H9 (cell line): Measurements from ENCODE around the gene ANO6. TPM values are rescaled to one million over a fixed set of nuclear protein-coding genes. Genes with fewer than 3 reads are reported as not detected.

Experiments used
- DNase-seq: peaks from one replicate; pipeline ENCODE4 v3.0.0-alpha.2; 2017
- H2AFZ ChIP-seq: one replicate; pipeline ENCODE4 v1.6.1; 2013; ENCODE audit warnings: mild to moderate bottlenecking, low read length, control low read depth, moderate library complexity
- H2AK5ac ChIP-seq: 2 replicates; pipeline ENCODE4 v1.6.1; 2013; ENCODE audit warnings: low read length, control low read depth, mixed read lengths; ENCODE audit not compliant: insufficient read length
- H2BK120ac ChIP-seq: one replicate; pipeline ENCODE4 v1.6.1; 2013; ENCODE audit warnings: low read depth, mild to moderate bottlenecking, low read length, control low read depth, inconsistent platforms; ENCODE audit not compliant: poor library complexity, severe bottlenecking
- H2BK12ac ChIP-seq: 2 replicates; pipeline ENCODE4 v1.6.1; 2013; ENCODE audit warnings: low read length, control low read depth, mixed read lengths, low read depth; ENCODE audit not compliant: insufficient read length
- H2BK15ac ChIP-seq: 2 replicates; pipeline ENCODE4 v1.6.1; 2013; ENCODE audit warnings: low read depth, low read length, control low read depth
- H2BK20ac ChIP-seq: one replicate; pipeline ENCODE4 v1.6.1; 2013; ENCODE audit warnings: low read depth, mild to moderate bottlenecking, low read length, control low read depth, inconsistent platforms; ENCODE audit not compliant: poor library complexity, severe bottlenecking
- H2BK5ac ChIP-seq: 2 replicates; pipeline ENCODE4 v1.6.1; 2013; ENCODE audit warnings: low read length, control low read depth, mixed read lengths; ENCODE audit not compliant: insufficient read length
- H3K14ac ChIP-seq: 2 replicates; pipeline ENCODE4 v1.6.1; 2013; ENCODE audit warnings: low read length, control low read depth; ENCODE audit not compliant: insufficient read depth
- H3K18ac ChIP-seq: 2 replicates; pipeline ENCODE4 v1.6.1; 2013; ENCODE audit warnings: low read depth, mild to moderate bottlenecking, mixed read lengths, low read length, control low read depth; ENCODE audit not compliant: insufficient read length
- H3K23ac ChIP-seq: 2 replicates; pipeline ENCODE4 v1.6.1; 2013; ENCODE audit warnings: low read length, control low read depth, mixed read lengths, low read depth; ENCODE audit not compliant: insufficient read length
- H3K23me2 ChIP-seq: 2 replicates; pipeline ENCODE4 v1.6.1; 2013; ENCODE audit warnings: low read depth, mild to moderate bottlenecking, mixed read lengths, low read length, control low read depth; ENCODE audit not compliant: insufficient read length, poor library complexity, severe bottlenecking
- H3K27ac ChIP-seq: 2 replicates; pipeline ENCODE4 v1.5.1; 2013; ENCODE audit warnings: low read length, control low read depth, mixed read lengths, low read depth; ENCODE audit not compliant: insufficient read length
- H3K27me3 ChIP-seq: 2 replicates; pipeline ENCODE4 v1.6.1; 2013; ENCODE audit warnings: low read length, control low read depth, inconsistent platforms; ENCODE audit not compliant: insufficient read depth
- H3K4ac ChIP-seq: 2 replicates; pipeline ENCODE4 v1.6.1; 2013; ENCODE audit warnings: low read depth, mild to moderate bottlenecking, control low read depth, inconsistent platforms, low read length, moderate library complexity
- H3K4me1 ChIP-seq: 2 replicates; pipeline ENCODE4 v1.6.1; 2013; ENCODE audit warnings: low read length, control low read depth, inconsistent platforms; ENCODE audit not compliant: insufficient read depth
- H3K4me2 ChIP-seq: 2 replicates; pipeline ENCODE4 v1.6.1; 2013; ENCODE audit warnings: low read length, control low read depth, mixed read lengths; ENCODE audit not compliant: insufficient read length, insufficient read depth
- H3K56ac ChIP-seq: 2 replicates; pipeline ENCODE4 v1.6.1; 2013; ENCODE audit warnings: low read depth, mild to moderate bottlenecking, mixed read lengths, low read length, control low read depth; ENCODE audit not compliant: insufficient read length
- H3K79me1 ChIP-seq: 2 replicates; pipeline ENCODE4 v1.6.1; 2013; ENCODE audit warnings: low read depth, mild to moderate bottlenecking, moderate library complexity, low read length, control low read depth, inconsistent platforms; ENCODE audit not compliant: insufficient read depth, poor library complexity, severe bottlenecking
- H3K79me2 ChIP-seq: 2 replicates; pipeline ENCODE4 v1.6.1; 2013; ENCODE audit warnings: low read length, control low read depth, inconsistent platforms; ENCODE audit not compliant: insufficient read depth
- H3K9ac ChIP-seq: 2 replicates; pipeline ENCODE4 v1.6.1; 2013; ENCODE audit warnings: low read length, control low read depth, mixed read lengths; ENCODE audit not compliant: insufficient read length; ENCODE audit errors: extremely low read depth
- H3K9me3 ChIP-seq: one replicate; pipeline ENCODE4 v1.6.1; 2013; ENCODE audit warnings: low read depth, low read length, inconsistent platforms; ENCODE audit not compliant: control insufficient read depth
- H3T11ph ChIP-seq: one replicate; pipeline ENCODE4 v1.6.1; 2013; ENCODE audit warnings: mild to moderate bottlenecking, low read length, control low read depth, inconsistent platforms
- H4K20me1 ChIP-seq: one replicate; pipeline ENCODE4 v1.6.1; 2013; ENCODE audit not compliant: control insufficient read depth, insufficient read length, insufficient read depth
- H4K5ac ChIP-seq: 2 replicates; pipeline ENCODE4 v1.6.1; 2013; ENCODE audit warnings: low read depth, mild to moderate bottlenecking, mixed read lengths, low read length, control low read depth; ENCODE audit not compliant: insufficient read length
- H4K8ac ChIP-seq: replicated peaks from 2 replicates; pipeline ENCODE4 v1.6.1; 2013; ENCODE audit warnings: low read length, control low read depth, mixed read lengths, low read depth; ENCODE audit not compliant: insufficient read length
- H4K91ac ChIP-seq: 2 replicates; pipeline ENCODE4 v1.6.1; 2013; ENCODE audit warnings: low read depth, mild to moderate bottlenecking, moderate library complexity, mixed read lengths, low read length, control low read depth; ENCODE audit not compliant: insufficient read length
- H3K27ac Mint-ChIP-seq, 3 experiments: 2 replicates in 2 of 3; 3 replicates in 1 of 3; pipeline ENCODE4 v1.8.0; 2020 to 2021; ENCODE audit warnings: mixed read lengths in 3 of 3, mild to moderate bottlenecking in 1 of 3, moderate library complexity in 1 of 3
- H3K27me3 Mint-ChIP-seq: 2 replicates; pipeline ENCODE4 v1.8.0; 2021; ENCODE audit warnings: low read depth, mild to moderate bottlenecking, moderate library complexity, mixed read lengths
- H3K36me3 Mint-ChIP-seq, 3 experiments: 2 replicates in 2 of 3; 3 replicates in 1 of 3; pipeline ENCODE4 v1.8.0; 2020 to 2021; ENCODE audit warnings: low read depth in 3 of 3, mixed read lengths in 3 of 3; ENCODE audit not compliant: insufficient read depth in 1 of 3
- H3K4me1 Mint-ChIP-seq, 2 experiments: 2 replicates each; pipeline ENCODE4 v1.8.0; 2020; ENCODE audit warnings: mixed read lengths in 2 of 2
- H3K4me3 Mint-ChIP-seq, 2 experiments: 2 replicates in 1 of 2; 3 replicates in 1 of 2; pipeline ENCODE4 v1.8.0; 2020 to 2021; ENCODE audit warnings: mild to moderate bottlenecking in 2 of 2, mixed read lengths in 2 of 2, moderate library complexity in 1 of 2
- H3K9me3 Mint-ChIP-seq, 2 experiments: 2 replicates in 1 of 2; 3 replicates in 1 of 2; pipeline ENCODE4 v1.8.0; 2020; ENCODE audit warnings: mild to moderate bottlenecking in 2 of 2, mixed read lengths in 2 of 2, moderate library complexity in 1 of 2
- WGBS: extraction: QIAGEN DNeasy Blood & Tissue Kit; methylation state at CpG from one replicate; pipeline ENCODE4 v1.1.7; 2013; ENCODE audit warnings: missing lambda C conversion rate, low lambda C conversion rate, mixed read lengths; ENCODE audit not compliant: insufficient read length; ENCODE audit errors: extremely low coverage; 5-methylcytosine and 5-hydroxymethylcytosine counted together
- total RNA-seq: library from RNA; stranded (reverse); gene quantifications from 2 replicates; pipeline ENCODE4 v1.2.1, GENCODE V29; 2021
- TF ChIP-seq, protein P1 (sequence below): fragments of 200-600 bp; sonication (generic); conservative IDR thresholded peaks from 3 replicates; pipeline ENCODE4 v1.8.0; 2021; ENCODE audit warnings: antibody characterized with exemption, mild to moderate bottlenecking

The ANO6 gene
- total RNA-seq, 1 experiment from 2014 or later, result 24.3 TPM

DNA sequence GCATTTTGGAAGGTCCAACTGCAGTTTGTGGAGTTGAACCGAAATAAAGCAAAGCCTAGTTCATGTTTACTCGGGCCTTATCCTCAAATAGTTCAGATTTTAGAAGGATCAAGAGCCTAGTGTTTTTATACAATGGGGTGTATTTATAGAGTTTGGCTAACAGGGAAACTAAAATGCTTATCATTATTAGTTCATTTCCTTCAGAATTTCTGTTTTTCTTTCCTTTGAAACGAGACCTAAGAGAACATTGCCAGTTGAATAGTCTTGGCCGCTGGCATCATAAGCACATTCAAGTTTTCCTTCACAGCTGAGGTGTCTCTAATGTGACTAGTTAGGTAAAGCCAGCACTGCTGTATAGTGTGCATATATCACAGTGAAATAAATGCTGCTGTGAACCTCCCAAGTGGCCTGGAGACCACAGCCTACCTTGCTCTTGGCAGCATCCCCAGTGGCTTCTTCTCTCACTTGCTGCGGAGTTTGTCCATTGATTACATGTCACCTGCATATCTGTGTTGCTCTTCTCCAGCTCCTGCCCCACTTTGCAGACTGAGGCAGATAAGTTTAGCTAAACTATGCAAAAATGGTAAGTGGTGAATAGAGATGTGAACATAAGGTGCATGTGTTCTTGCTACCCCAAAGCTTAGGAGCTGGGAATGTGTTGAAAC lies 88.8 kb downstream of the ANO6 start:
- TF ChIP-seq, protein P1, sequence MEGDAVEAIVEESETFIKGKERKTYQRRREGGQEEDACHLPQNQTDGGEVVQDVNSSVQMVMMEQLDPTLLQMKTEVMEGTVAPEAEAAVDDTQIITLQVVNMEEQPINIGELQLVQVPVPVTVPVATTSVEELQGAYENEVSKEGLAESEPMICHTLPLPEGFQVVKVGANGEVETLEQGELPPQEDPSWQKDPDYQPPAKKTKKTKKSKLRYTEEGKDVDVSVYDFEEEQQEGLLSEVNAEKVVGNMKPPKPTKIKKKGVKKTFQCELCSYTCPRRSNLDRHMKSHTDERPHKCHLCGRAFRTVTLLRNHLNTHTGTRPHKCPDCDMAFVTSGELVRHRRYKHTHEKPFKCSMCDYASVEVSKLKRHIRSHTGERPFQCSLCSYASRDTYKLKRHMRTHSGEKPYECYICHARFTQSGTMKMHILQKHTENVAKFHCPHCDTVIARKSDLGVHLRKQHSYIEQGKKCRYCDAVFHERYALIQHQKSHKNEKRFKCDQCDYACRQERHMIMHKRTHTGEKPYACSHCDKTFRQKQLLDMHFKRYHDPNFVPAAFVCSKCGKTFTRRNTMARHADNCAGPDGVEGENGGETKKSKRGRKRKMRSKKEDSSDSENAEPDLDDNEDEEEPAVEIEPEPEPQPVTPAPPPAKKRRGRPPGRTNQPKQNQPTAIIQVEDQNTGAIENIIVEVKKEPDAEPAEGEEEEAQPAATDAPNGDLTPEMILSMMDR, result no peak
- Histone ChIP-seq H3K4ac (no peak overlapping the region), H3K56ac (peak overlapping the region; percentile 84), H2BK20ac (no peak overlapping the region), H2BK5ac (no peak overlapping the region), H4K8ac (no peak overlapping the region), H3K27ac (no peak overlapping the region), H4K91ac (no peak overlapping the region), H2AFZ (no peak overlapping the region), H2BK120ac (no peak overlapping the region), H2BK15ac (no peak overlapping the region), H3K4me2 (no peak overlapping the region), H4K5ac (no peak overlapping the region), H3K23me2 (no peaks in the 10 kb centered on the region), H3K14ac (no peak overlapping the region), H3K79me2 (no peaks in the 10 kb centered on the region), H3K23ac (no peak overlapping the region), H2BK12ac (no peak overlapping the region), H3K27me3 (no peaks in the 10 kb centered on the region), H3K18ac (no peak overlapping the region), H3K4me1 (no peaks in the 10 kb centered on the region; the same call in 1 of the 2 replicates), H3K9ac (no peak overlapping the region), H3K79me1 (no peaks in the 10 kb centered on the region), H4K20me1 (no peaks in the 10 kb centered on the region), H3K9me3 (no peaks in the 10 kb centered on the region), H3T11ph (no peak overlapping the region), H2AK5ac (no peak overlapping the region)
- WGBS, result no CpG with 5 or more reads among the region's 5 CpGs
- Mint-ChIP-seq H3K27me3 (no peaks in the 10 kb centered on the region), H3K4me3 (no peak overlapping the region), H3K36me3 (peaks cover 0 to 2% (median 0%) of the 10 kb centered on the region in 3 experiments; a peak in 1 of 7 replicates), H3K4me1 (no peaks in the 10 kb centered on the region), H3K9me3 (no peaks in the 10 kb centered on the region), H3K27ac (no peak overlapping the region)
- DNase-seq, result no peak
